ENCODE data around the gene F2R. TPM values are rescaled to one million over a fixed set of nuclear protein-coding genes. Genes with fewer than 3 reads are reported as not detected.
"Not testable (repeated sequence)": the region's sequence is repeated elsewhere in the genome, so short reads cannot be mapped to it uniquely, and the experiment has no call there.

F2R gene
- polyA plus RNA-seq, 2 donors: 0.45 to 1.5 TPM

GRCh38 chr5:76728965-76729364 lies 13.0 kb downstream of the F2R start:
- WGBS, 2 donors: 56 to 64% methylated on average over 4 of the region's 4 CpGs
- no peaks in the 10 kb centered on the region for H3K27me3 ChIP-seq (ENCODE audit: control insufficient read depth in 1 of 2, insufficient read depth in 2 of 2, low read length in 2 of 2)
- H3K27ac ChIP-seq (ENCODE audit: low read depth in 2 of 2, low read length in 1 of 2): no peak overlapping the region
- no peaks in the 10 kb centered on the region for H3K36me3 ChIP-seq (ENCODE audit: control insufficient read depth in 2 of 2, insufficient read depth in 2 of 2, low read length in 1 of 2)
- H3K4me3 ChIP-seq (ENCODE audit: low read depth in 1 of 2, low read length in 2 of 2): no peak overlapping the region
- H3K4me1 ChIP-seq (ENCODE audit: control insufficient read depth in 2 of 2, insufficient read depth in 2 of 2, low read length in 1 of 2): no peaks in the 10 kb centered on the region
- no peaks in the 10 kb centered on the region for H3K9me3 ChIP-seq (ENCODE audit: control insufficient read depth in 2 of 2, insufficient read depth in 1 of 2, low read depth in 1 of 2, low read length in 1 of 2)

- Histone ChIP-seq H3K27me3 (ENCODE audit: control insufficient read depth in 1 of 2, insufficient read depth in 2 of 2, low read length in 2 of 2) (no peaks in the 10 kb centered on the region), H3K27ac (ENCODE audit: low read depth in 2 of 2, low read length in 1 of 2) (no peak overlapping the region), H3K4me3 (ENCODE audit: low read depth in 1 of 2, low read length in 2 of 2) (no peak overlapping the region), H3K9me3 (ENCODE audit: control insufficient read depth in 2 of 2, insufficient read depth in 1 of 2, low read depth in 1 of 2, low read length in 1 of 2) (no peaks in the 10 kb centered on the region), H3K36me3 (ENCODE audit: control insufficient read depth in 2 of 2, insufficient read depth in 2 of 2, low read length in 1 of 2) (no peaks in the 10 kb centered on the region), H3K4me1 (ENCODE audit: control insufficient read depth in 2 of 2, insufficient read depth in 2 of 2, low read length in 1 of 2) (no peaks in the 10 kb centered on the region)
- WGBS, 2 donors: 93 to 95% methylated on average over 5 of the region's 5 CpGs
Observed at GRCh38 chr5:76729373-76730290, 13.7 kb downstream of the F2R start.

- Histone ChIP-seq H3K9me3 (ENCODE audit: control insufficient read depth in 2 of 2, insufficient read depth in 1 of 2, low read depth in 1 of 2, low read length in 1 of 2) (no peaks in the 10 kb centered on the region), H3K4me1 (ENCODE audit: control insufficient read depth in 2 of 2, insufficient read depth in 2 of 2, low read length in 1 of 2) (no peaks in the 10 kb centered on the region), H3K36me3 (ENCODE audit: control insufficient read depth in 2 of 2, insufficient read depth in 2 of 2, low read length in 1 of 2) (no peaks in the 10 kb centered on the region), H3K27me3 (ENCODE audit: control insufficient read depth in 1 of 2, insufficient read depth in 2 of 2, low read length in 2 of 2) (no peaks in the 10 kb centered on the region), H3K27ac (ENCODE audit: low read depth in 2 of 2, low read length in 1 of 2) (peak overlapping the region in 1 of 2 donors; percentile 22), H3K4me3 (ENCODE audit: low read depth in 1 of 2, low read length in 2 of 2) (no peak overlapping the region)
- WGBS, 2 donors: 85 to 86% methylated on average over 15 of the region's 15 CpGs
Observed at GRCh38 chr5:76732405-76733048, 16.6 kb downstream of the F2R start.

GRCh38 chr5:76733049-76733417 lies 17.1 kb downstream of the F2R start:
- Histone ChIP-seq H3K27me3 (ENCODE audit: control insufficient read depth in 1 of 2, insufficient read depth in 2 of 2, low read length in 2 of 2) (no peaks in the 10 kb centered on the region), H3K4me3 (ENCODE audit: low read depth in 1 of 2, low read length in 2 of 2) (no peak overlapping the region), H3K36me3 (ENCODE audit: control insufficient read depth in 2 of 2, insufficient read depth in 2 of 2, low read length in 1 of 2) (no peaks in the 10 kb centered on the region), H3K9me3 (ENCODE audit: control insufficient read depth in 2 of 2, insufficient read depth in 1 of 2, low read depth in 1 of 2, low read length in 1 of 2) (no peaks in the 10 kb centered on the region), H3K27ac (ENCODE audit: low read depth in 2 of 2, low read length in 1 of 2) (no peak overlapping the region), H3K4me1 (ENCODE audit: control insufficient read depth in 2 of 2, insufficient read depth in 2 of 2, low read length in 1 of 2) (no peaks in the 10 kb centered on the region)
- 84 to 85% methylated on average over 13 of the region's 13 CpGs for WGBS, 2 donors

DNA sequence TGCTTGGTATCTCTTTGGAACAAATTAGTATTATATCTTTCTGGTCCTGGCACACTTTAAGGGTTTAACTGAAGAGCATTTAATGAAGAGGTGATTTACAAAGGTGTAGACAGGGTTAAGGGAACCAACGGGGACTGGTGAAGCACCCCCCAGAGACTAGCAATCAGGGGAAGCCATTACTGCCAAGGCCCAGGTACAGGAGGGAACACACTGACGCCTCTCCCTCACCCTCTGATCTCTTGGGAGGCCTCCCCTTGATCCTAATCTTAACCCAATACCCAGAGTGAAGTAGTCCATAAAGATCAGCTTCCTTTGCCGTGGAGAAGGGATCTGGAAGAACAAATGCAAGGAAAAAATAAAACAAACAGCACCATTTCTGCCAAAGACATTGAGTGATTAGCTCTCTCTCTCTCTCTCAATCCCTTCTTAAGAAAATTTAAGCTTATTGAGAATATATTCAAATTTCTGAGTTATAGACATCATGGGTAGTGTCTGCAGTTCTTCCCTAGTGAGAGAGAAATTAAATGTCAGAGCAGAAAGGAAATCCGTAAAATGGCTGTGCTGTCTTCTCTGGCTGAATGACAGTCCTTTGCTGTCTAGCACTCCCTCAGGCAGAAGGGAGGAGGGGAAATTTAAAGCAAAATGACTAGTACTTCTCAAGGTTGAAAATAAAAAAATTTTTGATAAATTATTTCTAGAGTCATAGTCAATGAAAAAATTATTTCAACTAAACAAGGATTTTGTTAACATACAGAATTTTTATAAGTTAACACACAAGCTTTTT lies 20.0 kb downstream of the F2R start:
- H3K9me3 ChIP-seq (ENCODE audit: control insufficient read depth in 2 of 2, insufficient read depth in 1 of 2, low read depth in 1 of 2, low read length in 1 of 2): no peaks in the 10 kb centered on the region
- no peaks in the 10 kb centered on the region for H3K27me3 ChIP-seq (ENCODE audit: control insufficient read depth in 1 of 2, insufficient read depth in 2 of 2, low read length in 2 of 2)
- H3K27ac ChIP-seq (ENCODE audit: low read depth in 2 of 2, low read length in 1 of 2): no peak overlapping the region
- no peaks in the 10 kb centered on the region for H3K36me3 ChIP-seq (ENCODE audit: control insufficient read depth in 2 of 2, insufficient read depth in 2 of 2, low read length in 1 of 2)
- WGBS, 2 donors: 59 to 72% methylated on average over 4 of the region's 4 CpGs
- H3K4me1 ChIP-seq (ENCODE audit: control insufficient read depth in 2 of 2, insufficient read depth in 2 of 2, low read length in 1 of 2): no peaks in the 10 kb centered on the region
- H3K4me3 ChIP-seq (ENCODE audit: low read depth in 1 of 2, low read length in 2 of 2): no peak overlapping the region

DNA sequence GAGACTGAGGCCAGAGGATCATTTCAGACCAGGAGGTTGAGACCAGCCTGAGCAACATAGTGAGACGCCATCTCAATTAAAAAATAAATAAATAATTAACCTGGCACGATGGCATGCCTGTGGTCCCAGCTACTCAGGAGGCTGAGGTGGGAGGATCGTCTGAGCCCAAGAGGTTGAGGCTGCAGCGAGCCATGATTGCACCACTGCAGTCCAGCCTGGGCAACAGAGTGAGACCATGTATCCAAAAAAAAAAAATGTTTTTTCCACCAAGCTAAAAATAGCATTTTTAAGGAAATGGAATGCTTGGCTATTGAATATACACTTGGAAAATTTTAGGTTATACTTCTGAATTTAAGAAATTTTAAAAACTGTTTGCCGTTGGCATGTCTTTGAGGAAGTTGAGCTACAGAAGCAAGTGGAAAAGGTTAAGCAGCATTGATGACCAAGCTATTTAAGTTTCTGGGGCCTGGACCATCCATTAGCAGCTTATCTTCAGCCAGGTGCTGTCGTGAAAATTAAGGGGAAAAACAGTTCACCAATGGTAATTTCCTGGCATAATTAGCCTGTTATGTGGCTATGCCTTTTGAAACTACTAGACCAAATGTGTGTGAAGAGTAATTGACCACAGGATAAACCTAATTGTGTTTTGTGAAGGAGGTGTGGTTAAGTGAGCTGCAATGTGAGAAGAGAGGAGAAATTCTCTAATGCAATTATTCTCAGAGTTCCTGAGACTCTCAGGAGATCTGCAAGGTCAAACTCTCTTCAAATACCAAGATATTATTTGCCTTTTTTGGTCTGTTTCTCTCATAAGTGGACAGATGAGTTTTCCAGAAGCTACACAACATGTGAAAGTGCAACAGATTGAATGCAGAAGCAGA lies 21.0 kb downstream of the F2R start:
- no peaks in the 10 kb centered on the region for H3K4me1 ChIP-seq (ENCODE audit: control insufficient read depth in 2 of 2, insufficient read depth in 2 of 2, low read length in 1 of 2)
- no peaks in the 10 kb centered on the region for H3K36me3 ChIP-seq (ENCODE audit: control insufficient read depth in 2 of 2, insufficient read depth in 2 of 2, low read length in 1 of 2)
- WGBS, 2 donors: 80% methylated on average over 6 of the region's 6 CpGs
- no peaks in the 10 kb centered on the region for H3K27me3 ChIP-seq (ENCODE audit: control insufficient read depth in 1 of 2, insufficient read depth in 2 of 2, low read length in 2 of 2)
- no peak overlapping the region for H3K4me3 ChIP-seq (ENCODE audit: low read depth in 1 of 2, low read length in 2 of 2)
- no peak overlapping the region for H3K27ac ChIP-seq (ENCODE audit: low read depth in 2 of 2, low read length in 1 of 2)
- H3K9me3 ChIP-seq (ENCODE audit: control insufficient read depth in 2 of 2, insufficient read depth in 1 of 2, low read depth in 1 of 2, low read length in 1 of 2): no peaks in the 10 kb centered on the region

DNA sequence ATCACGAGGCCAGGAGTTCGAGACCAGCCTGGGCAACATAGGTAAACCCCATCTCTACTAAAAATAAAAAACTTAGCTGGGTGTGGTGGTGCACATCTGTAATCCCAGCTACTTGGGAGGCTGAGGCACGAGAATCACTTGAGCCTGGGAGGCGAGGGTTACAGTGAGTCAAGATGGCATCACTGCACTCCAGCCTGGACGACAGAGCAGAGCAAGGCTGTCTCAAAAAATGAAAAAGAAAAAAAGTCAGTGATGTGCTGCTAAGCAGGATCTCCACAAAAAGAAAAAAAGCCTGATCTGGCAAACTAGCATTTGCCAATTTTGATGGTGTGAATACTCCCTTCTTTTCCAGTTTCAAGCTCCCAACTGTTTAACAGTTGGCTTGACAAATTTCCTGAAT lies 21.9 kb downstream of the F2R start:
- H3K4me3 ChIP-seq (ENCODE audit: low read depth in 1 of 2, low read length in 2 of 2): no peak overlapping the region
- WGBS, 2 donors: 72 to 86% methylated on average over 5 of the region's 5 CpGs
- H3K9me3 ChIP-seq (ENCODE audit: control insufficient read depth in 2 of 2, insufficient read depth in 1 of 2, low read depth in 1 of 2, low read length in 1 of 2): no peaks in the 10 kb centered on the region
- H3K27me3 ChIP-seq (ENCODE audit: control insufficient read depth in 1 of 2, insufficient read depth in 2 of 2, low read length in 2 of 2): no peaks in the 10 kb centered on the region
- H3K4me1 ChIP-seq (ENCODE audit: control insufficient read depth in 2 of 2, insufficient read depth in 2 of 2, low read length in 1 of 2): no peaks in the 10 kb centered on the region
- no peaks in the 10 kb centered on the region for H3K36me3 ChIP-seq (ENCODE audit: control insufficient read depth in 2 of 2, insufficient read depth in 2 of 2, low read length in 1 of 2)
- H3K27ac ChIP-seq (ENCODE audit: low read depth in 2 of 2, low read length in 1 of 2): no peak overlapping the region

DNA sequence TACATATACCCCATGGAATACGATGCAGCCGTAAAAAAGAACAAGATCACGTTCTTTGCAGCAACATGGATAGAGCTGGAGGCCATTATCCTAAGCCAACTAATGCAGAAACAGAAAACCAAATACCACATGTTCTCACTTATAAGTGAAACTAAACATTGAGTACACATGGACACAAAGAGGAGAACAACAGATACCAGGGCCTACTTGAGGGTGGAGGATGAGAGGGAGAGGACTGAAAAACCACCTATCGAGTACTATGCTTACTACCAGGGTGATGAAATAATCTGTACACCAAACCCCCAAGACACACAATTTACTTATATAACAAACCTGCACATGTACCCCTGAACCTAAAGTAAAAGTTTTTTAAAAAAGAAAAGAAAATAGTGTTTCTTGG lies 25.6 kb downstream of the F2R start:
- not testable (repeated sequence) for H3K4me1 ChIP-seq (ENCODE audit: control insufficient read depth in 2 of 2, insufficient read depth in 2 of 2, low read length in 1 of 2); H3K4me3 ChIP-seq (ENCODE audit: low read depth in 1 of 2, low read length in 2 of 2); H3K36me3 ChIP-seq (ENCODE audit: control insufficient read depth in 2 of 2, insufficient read depth in 2 of 2, low read length in 1 of 2); H3K27ac ChIP-seq (ENCODE audit: low read depth in 2 of 2, low read length in 1 of 2); H3K27me3 ChIP-seq (ENCODE audit: control insufficient read depth in 1 of 2, insufficient read depth in 2 of 2, low read length in 2 of 2); H3K9me3 ChIP-seq (ENCODE audit: control insufficient read depth in 2 of 2, insufficient read depth in 1 of 2, low read depth in 1 of 2, low read length in 1 of 2)
- WGBS, 2 donors: 94 to 97% methylated on average over 4 of the region's 4 CpGs

DNA sequence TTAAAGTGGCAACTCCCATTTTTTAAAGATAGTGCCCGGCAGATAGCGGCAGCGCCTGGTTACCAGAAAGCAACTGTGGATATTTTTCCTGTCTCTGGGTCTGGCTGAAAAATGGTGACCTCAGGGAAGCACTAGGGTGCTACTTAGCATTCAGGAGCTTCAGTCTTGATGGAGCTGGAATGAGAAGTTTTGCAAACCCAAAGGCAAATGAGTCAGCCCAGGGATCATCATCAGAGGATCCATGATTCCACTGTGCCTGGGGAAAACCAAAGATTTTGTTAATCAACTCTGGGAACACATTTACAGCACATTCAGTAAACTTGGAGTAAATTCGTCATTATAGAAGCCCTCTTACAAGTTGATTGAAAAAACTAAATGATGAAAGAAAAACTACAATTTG lies 26.7 kb downstream of the F2R start:
- Histone ChIP-seq H3K9me3 (ENCODE audit: control insufficient read depth in 2 of 2, insufficient read depth in 1 of 2, low read depth in 1 of 2, low read length in 1 of 2) (no peaks in the 10 kb centered on the region), H3K27ac (ENCODE audit: low read depth in 2 of 2, low read length in 1 of 2) (no peak overlapping the region), H3K27me3 (ENCODE audit: control insufficient read depth in 1 of 2, insufficient read depth in 2 of 2, low read length in 2 of 2) (no peaks in the 10 kb centered on the region), H3K36me3 (ENCODE audit: control insufficient read depth in 2 of 2, insufficient read depth in 2 of 2, low read length in 1 of 2) (no peaks in the 10 kb centered on the region), H3K4me3 (ENCODE audit: low read depth in 1 of 2, low read length in 2 of 2) (no peak overlapping the region), H3K4me1 (ENCODE audit: control insufficient read depth in 2 of 2, insufficient read depth in 2 of 2, low read length in 1 of 2) (no peaks in the 10 kb centered on the region)
- WGBS, 2 donors: 88 to 90% methylated on average over 4 of the region's 4 CpGs
